HepG2 (cell line): ENCODE results near the gene THOC2.

Source experiments
- BCL6 ChIP-seq: IDR thresholded peaks from 2 replicates; pipeline ENCODE4 v1.6.1; 2016; ENCODE audit warnings: missing genetic modification reagents, missing compliant biosample characterization
- CHD2 ChIP-seq: IDR thresholded peaks from 2 replicates; pipeline ENCODE4 v1.6.1; 2011; ENCODE audit warnings: low read depth, low read length, improper control_type of control experiment
- CTCF ChIP-seq: sonication (generic); formaldehyde crosslinking; IDR thresholded peaks from 2 replicates; pipeline ENCODE4 v1.5.0; 2020; ENCODE audit warnings: mild to moderate bottlenecking, missing genetic modification reagents, moderate library complexity
- E2F2 ChIP-seq: sonication (generic); formaldehyde crosslinking; IDR thresholded peaks from 2 replicates; pipeline ENCODE4 v1.4.0; 2020; ENCODE audit warnings: missing genetic modification reagents, borderline replicate concordance
- KMT2B ChIP-seq: IDR thresholded peaks from 2 replicates; pipeline ENCODE4 v1.6.1; 2016; ENCODE audit warnings: missing genetic modification reagents, missing compliant biosample characterization
- NFATC3 ChIP-seq: sonication (generic); formaldehyde crosslinking; IDR thresholded peaks from 2 replicates; pipeline ENCODE4 v1.5.1; 2020; ENCODE audit warnings: mild to moderate bottlenecking, missing genetic modification reagents
- NR1H2 ChIP-seq: sonication (generic); formaldehyde crosslinking; IDR thresholded peaks from 2 replicates; pipeline ENCODE4 v1.8.1; 2022; ENCODE audit warnings: low read depth, missing genetic modification reagents, borderline replicate concordance
- SALL2 ChIP-seq: sonication (generic); formaldehyde crosslinking; IDR thresholded peaks from 2 replicates; pipeline ENCODE4 v1.8.1; 2023; ENCODE audit warnings: mild to moderate bottlenecking, missing genetic modification reagents, inconsistent platforms
- THAP7 ChIP-seq: sonication (generic); formaldehyde crosslinking; IDR thresholded peaks from 2 replicates; pipeline ENCODE4 v1.8.1; 2023; ENCODE audit warnings: mild to moderate bottlenecking, missing genetic modification reagents
- THRA ChIP-seq: sonication (generic); formaldehyde crosslinking; IDR thresholded peaks from 2 replicates; pipeline ENCODE4 v1.4.0; 2020; ENCODE audit warnings: missing genetic modification reagents, borderline replicate concordance
- ZBTB40 ChIP-seq, 2 experiments: fragments of 450-650 bp in 1 of 2; sonication (generic) in 1 of 2; formaldehyde crosslinking in 1 of 2; IDR thresholded peaks; 2 replicates each; pipeline versions ENCODE4 v1.6.1 to v1.8.0; 2016 to 2022; ENCODE audit warnings: antibody characterized with exemption in 1 of 2, mild to moderate bottlenecking in 1 of 2, missing genetic modification reagents in 1 of 2
- ZNF326 ChIP-seq: sonication (generic); formaldehyde crosslinking; IDR thresholded peaks from 2 replicates; pipeline ENCODE4 v1.4.0; 2020; ENCODE audit warnings: missing genetic modification reagents, borderline replicate concordance
- ZNF564 ChIP-seq: sonication (generic); formaldehyde crosslinking; IDR thresholded peaks from 2 replicates; pipeline ENCODE4 v1.8.1; 2023; ENCODE audit warnings: mild to moderate bottlenecking, missing genetic modification reagents

- TF ChIP-seq NR1H2 (no peak), KMT2B (CRISPR knock-in tag) (no peak), SALL2 (CRISPR knock-in tag) (no peak), ZNF326 (CRISPR knock-in tag) (no peak), THRA (no peak), THAP7 (CRISPR knock-in tag) (no peak), ZBTB40 (IDR thresholded peaks at IDR 0.05) (no peak), ZBTB40 (CRISPR knock-in tag; IDR thresholded peaks at IDR 0.05) (no peak), ZNF564 (no peak), E2F2 (no peak), CTCF (no peak), CHD2 (no peak), NFATC3 (CRISPR knock-in tag) (no peak), BCL6 (CRISPR knock-in tag) (no peak)
These were observed 121.9 kb downstream of the THOC2 start for GRCh38 chrX:123610915-123611314.
